H54 (cell line): ENCODE data around the gene RPH3AL.

Experiments used
- DNase-seq: peaks from one replicate; pipeline ENCODE4 v3.0.0; 2011; ENCODE audit warnings: low spot score, mixed read lengths; ENCODE audit not compliant: insufficient read length
- FAIRE-seq: peaks from 3 replicates; lab custom pipeline; 2011; peaks lifted over from hg19 to GRCh38; lab: Jason Lieb, UNC
- POLR2A ChIP-seq: IDR thresholded peaks from 2 replicates; pipeline ENCODE4 v1.6.1; 2011; ENCODE audit warnings: low read depth, mild to moderate bottlenecking, low read length

Gene RPH3AL

DNA sequence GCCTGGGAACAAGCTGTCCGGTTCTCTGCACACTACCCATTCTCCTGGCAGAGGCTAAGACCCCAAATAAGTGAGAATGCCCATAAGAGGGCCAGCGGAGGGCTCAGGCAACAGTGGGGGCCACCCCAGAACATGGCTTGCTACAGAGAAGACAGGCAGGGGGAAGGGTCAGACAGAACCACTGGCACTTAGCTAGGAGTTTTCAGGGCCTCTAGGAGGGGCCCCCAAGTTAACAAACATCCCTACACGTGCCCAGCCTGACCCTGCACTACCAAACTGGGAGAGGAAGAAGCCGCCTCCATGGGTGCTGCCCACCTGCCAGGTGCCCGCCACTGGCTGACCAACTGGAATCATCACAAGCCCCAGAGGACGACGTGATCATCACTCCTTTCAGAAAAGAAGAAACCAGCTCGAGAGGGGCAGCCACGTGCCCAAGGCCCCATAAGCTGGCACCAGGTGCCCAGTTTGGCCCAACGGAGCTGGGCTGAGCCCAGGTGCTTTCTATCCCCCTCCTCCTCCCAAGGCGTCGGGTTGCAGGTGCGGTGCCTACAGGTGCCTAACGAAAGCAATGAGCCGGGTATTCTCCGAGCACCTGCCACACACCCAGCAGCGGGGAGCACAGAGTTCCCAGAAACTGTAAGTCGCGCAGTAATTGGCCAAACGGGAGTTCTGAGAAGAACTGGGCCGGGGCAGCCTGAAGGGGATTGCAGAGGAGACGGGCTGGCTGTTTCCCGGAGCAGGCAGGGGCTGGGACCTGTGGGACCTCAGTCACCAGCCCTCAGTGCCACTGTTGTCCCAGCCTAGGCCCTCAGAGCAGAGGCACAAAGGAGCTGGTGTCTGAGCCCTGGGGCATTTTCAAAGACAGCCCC lies 13.2 kb downstream of the RPH3AL start:
- DNase-seq, result no peak
- TF ChIP-seq POLR2A, result no peak
- FAIRE-seq, result no peak

DNA sequence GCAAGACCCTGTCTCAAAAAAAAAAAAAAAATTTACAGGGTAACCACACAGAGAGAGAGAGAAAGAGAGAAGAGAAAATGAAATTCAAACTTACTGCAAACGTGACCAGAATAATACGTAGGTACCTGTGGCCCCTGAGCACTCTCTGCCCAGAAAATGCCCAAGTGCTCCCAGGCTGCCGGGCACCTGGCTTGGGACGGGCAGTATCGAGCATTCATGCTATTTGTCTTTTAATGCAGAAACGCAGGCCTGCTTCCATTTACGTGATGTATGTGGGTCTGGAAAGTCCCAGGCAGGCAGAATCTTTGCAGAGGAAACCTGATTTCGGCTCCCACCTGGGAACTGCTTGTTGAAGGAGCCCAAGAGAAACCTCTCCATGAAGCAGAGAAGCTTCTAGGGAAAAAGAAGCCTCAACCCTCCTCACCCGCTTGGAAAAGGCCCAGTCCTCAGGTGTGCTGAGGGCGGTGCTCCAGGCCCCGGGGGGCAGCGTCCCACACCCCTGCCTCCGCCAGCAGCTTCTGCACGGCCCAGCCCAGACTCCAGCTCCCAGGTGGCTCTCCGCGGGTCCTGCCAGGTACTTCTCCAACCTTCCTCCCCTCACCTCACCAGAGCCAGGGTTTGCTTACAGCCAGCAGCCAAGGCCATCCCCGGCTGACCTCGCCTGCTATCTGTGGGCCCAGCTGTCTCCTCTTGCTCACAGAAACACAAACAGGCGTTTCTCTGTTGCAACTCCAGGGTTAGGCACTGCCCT lies 14.0 kb downstream of the RPH3AL start:
- FAIRE-seq (no peak), DNase-seq (no peak)
- TF ChIP-seq POLR2A, result no peak

DNA sequence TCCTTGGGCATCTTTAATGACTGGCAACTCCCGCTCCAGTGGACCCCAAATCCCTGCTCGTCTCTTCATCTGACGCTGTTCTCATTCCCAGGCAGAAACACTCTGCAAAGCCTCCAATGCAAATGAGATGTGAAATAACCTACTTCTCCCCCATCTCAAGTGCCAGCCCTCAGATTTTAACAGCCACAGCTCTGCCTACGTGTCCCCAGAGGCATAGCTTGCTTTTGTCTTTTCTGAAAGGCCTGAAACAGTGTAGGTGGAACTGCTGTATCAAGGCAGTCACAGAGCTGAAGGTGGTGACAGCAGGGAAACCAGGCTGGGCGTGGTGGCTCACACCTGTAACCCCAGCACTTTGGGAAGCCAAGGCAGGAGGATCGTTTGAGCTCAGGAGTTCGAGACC lies 14.7 kb downstream of the RPH3AL start:
- FAIRE-seq, result no peak
- TF ChIP-seq POLR2A, result no peak
- no peak for DNase-seq

DNA sequence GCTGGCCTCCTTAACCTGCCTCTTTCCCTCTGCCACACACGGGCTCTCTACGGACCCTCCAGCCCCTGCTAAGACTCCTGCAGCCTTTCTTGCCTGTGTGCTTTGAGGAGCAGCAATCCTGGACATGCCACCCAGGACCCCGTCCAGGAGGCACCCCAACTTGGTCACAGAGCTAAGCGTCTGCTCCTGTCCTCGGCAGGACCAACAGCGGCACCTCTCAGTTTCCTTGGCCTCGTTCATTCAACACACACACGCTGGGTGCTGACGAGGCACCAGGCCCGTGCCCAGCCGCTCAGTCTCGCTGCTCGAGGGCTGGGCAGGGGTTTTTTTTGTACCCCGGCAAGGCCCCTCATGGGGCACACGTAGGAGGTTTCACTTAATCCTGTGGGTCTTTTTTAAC lies 15.2 kb downstream of the RPH3AL start:
- no peak for TF ChIP-seq POLR2A
- no peak for DNase-seq
- FAIRE-seq, result no peak

DNA sequence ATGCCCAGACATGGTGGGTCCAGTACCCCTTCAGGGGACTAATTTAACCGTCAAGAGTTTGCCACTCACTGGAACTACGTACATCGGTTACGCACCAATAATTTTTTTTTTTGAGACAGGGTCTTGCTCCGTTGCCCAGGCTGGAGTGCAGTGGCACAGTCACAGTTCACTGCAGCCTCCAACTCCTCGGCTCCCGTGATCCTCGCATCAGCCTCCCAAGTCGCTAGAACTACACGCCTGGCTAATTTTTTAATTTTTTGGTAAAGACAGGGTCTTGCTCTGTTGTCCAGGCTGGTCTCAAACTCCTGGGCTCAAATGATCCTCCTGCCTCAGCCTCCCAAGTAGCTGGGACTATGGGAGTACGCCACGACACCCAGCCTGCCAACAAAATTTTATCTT lies 15.6 kb downstream of the RPH3AL start:
- DNase-seq (no peak), FAIRE-seq (no peak)
- no peak for TF ChIP-seq POLR2A

DNA sequence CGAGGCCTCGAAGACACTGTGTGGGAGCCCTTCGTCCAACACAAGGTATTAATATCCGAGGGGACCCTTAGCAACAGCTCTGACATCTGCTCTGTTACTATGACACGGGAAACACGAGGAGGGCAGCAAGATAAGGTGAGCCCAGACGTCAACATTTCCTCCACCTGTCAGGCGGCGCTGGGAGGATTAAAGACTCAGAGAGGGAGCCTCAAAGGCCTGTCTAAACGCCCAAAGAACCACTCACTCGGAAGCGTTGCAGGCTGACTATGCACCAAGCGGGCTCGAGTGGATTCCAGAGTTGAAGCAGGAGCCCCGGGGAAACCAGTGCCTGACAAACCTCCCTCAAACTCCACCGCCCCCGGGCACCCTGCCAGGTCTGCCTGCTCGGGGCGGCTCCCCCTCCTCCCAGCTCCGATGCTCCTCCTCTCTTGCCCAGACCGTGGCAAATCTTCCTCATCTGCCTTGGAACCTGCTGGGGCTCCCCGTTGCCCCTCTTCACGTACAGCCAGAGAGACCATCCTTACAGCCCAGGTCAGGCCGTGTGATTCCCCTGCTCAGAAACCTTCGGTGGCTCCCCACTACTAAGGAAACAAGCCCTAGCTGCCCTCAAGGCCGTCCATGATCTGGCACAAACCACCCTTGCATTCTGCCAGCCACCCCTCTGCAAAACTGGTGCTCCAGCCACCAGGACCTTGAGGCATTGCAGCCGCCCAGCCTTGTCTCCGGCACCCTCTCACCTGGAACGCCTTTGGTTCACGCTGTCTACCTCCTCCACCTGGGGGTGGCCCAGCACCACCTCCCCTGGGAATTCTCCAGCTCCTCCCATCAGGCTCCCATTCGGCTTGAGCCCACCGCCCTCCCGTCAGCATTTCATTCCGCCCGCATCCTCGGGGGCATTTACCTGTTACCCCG lies 16.2 kb downstream of the RPH3AL start:
- DNase-seq, result no peak
- FAIRE-seq, result no peak
- no peak for TF ChIP-seq POLR2A

DNA sequence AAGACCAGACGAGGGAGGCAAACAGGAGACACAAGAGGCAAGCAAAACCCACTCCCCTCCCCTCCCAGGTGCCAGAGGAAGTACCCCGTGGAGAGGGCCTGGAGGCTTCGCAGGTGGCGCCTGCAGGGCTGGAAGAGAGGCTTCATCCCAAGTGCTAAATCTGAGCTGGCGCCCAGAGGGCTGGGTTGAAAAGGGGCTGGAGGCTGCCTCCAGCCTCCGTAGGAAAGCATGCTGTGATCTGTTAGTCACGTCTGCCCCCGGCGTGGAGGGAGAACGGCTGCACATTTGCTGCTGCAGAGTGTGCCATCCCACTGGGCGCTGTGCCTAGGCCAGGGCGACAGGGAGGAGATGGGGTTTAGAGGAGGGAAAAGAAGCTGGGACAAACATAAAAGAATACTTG lies 16.9 kb downstream of the RPH3AL start:
- DNase-seq (no peak), FAIRE-seq (no peak)
- no peak for TF ChIP-seq POLR2A

DNA sequence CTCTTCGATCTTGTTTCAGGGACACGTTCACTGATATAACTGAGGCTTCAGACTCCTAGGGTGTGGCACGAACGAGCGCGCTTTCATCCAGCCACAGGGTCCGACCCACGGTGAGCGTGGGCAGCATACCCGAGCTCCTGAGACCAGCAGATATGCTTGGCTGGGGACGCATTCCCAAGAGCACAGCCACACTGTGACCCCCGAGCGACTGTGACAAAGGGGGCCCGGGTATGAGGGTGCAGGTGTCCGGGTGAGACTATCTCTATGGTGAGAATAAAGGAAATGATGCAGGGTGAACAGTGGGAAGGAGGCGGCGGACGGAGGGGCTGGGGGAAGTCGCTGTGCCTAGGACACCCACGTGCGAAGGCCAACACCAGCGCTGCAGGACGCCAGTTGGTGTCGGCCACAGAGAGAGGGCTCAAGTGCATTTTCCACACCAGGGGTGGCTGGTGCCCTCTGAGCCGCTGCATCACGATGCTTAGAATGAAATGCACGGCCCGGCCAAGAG lies 17.6 kb downstream of the RPH3AL start:
- DNase-seq (no peak), FAIRE-seq (no peak)
- TF ChIP-seq POLR2A, result no peak

DNA sequence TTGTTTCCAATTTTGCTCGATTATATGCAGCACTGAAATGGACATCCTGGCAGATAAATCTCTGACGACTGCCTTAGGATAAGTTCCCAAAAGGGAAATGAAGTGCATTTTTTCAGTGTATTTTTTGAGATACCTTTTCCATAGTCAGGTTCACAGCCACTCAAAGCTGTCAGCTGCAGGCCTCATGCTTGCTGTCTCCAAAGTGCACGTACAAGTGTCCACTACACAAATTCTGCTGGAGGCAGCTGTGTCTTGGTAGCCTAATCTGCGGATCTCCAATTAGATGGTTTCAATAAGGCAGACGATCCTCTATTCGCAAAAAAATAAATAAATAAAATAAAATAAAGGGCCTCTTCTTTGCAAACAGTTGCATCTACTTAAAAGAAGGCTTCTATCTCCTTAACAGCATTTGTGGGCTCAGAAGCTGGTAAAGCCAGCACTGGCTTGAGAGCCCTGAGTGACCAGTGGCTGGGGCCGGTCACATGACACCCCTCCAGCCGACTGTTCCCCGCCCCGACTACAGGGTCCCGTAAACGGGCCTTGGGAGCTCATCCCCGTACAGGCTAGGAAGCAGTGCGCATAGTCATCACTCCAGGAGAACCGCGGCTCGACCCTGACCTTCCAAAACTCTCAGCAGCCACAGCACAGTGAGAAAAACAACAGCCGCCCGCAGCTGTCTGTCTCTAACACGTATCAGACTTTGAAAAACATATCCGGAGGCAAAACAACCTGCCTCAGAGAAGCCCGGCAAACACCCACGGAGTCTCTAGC lies 18.8 kb downstream of the RPH3AL start:
- peak; percentile 34 for DNase-seq
- TF ChIP-seq POLR2A, result no peak
- FAIRE-seq, result no peak

DNA sequence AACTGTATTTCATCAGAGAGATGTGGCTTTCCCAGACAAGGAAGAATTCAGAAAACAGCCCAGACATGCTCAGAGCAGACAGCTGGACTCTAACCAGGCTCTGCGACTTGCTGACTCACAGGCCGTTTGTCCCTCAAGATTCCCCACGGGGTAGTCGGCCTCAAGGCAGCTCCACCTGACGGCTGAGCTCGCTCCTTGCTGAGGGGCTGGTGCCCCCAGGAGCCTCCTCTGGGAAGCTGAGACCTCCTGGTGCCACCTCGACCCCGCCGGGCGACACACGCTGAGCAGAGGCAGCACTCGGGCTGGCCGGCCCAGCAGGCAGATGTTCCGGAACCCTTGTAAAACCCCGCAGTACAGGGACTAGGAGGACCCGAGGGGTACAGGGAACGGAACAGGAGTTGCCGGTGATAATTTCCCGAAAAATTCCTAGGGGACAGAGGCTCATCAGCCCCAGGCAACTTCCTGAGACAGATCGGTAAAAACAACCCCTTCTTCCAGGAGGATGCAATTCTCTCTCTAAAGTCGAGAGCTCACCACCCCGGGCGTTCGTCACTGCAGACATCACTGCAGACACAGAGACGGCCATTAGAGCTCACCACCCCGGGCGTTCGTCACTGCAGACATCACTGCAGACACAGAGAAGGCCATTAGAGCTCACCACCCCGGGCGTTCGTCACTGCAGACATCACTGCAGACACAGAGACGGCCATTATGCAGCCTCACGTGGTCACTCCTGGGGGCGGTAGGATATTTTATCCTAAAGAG lies 19.9 kb downstream of the RPH3AL start:
- no peak for TF ChIP-seq POLR2A
- FAIRE-seq (no peak), DNase-seq (no peak)

DNA sequence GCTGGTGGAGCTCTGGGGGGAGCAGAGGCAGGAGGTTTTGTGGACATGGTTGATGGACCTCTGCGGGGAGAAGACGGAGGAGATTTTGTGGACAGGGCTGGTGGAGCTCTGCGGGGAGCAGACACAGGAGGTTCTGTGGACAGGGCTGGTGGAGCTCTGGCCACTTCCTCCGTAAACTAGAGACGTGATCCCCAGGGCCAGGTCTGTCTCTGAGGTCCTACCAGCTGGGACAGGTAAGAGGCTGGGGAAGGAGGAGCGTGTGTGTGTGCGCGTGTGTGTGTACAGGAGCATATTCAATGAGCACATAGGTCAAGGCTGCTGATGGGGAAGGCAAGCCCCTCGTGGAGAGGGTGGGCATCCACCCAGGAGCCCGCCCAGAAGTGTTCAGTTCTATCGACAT lies 20.6 kb downstream of the RPH3AL start:
- DNase-seq, result no peak
- FAIRE-seq, result no peak
- TF ChIP-seq POLR2A, result no peak

DNA sequence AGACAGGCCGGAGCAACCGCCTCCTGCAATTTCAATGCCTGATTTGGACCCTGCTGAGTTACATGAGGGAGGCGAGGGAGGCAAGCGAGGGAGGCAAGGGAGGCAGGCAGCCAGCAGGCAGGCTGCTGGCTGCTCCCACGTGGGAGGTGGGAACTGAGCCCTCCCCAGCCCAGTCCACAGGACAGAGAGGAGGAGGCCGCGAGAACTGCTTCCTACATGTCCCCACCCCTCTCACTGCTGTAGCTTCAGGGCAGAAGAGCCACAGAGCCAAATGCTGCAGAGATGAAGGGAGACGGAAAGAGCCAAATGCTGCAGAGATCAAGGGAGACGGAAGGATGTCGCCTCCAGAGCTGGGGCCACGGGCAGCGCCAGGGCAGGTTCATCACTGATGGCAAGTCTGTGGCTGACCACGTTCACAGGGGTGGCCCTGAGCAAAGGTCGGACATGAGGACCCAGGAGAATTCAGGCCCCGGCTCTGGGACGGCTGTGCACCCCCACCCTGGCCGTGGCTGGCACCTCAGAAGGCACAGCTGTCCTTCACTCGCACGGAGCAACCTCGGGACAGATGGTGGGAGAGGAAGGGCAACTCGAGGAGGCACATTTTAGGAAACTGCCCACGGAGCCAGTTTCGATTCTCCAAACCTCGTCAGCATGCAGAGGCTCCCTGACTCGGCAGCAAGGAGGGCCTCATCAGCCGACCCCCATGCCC lies 21.5 kb downstream of the RPH3AL start:
- no peak for TF ChIP-seq POLR2A
- DNase-seq (no peak), FAIRE-seq (no peak)
